Fibroblast of lung (primary cell): Measurements from ENCODE around the gene MKKS. TPM values are rescaled to one million over a fixed set of nuclear protein-coding genes. Genes with fewer than 3 reads are reported as not detected.

ENCODE experiments used
- DNase-seq, 2 donors: peaks; one replicate each; pipeline versions ENCODE4 v3.0.0 to v3.0.0-alpha.2; 2010; ENCODE audit warnings: low read depth in 2 of 2
- H2AFZ ChIP-seq: 2 replicates; pipeline ENCODE4 v1.5.1; 2012; ENCODE audit warnings: low read length, control low read depth, inconsistent platforms
- H3K27ac ChIP-seq: 2 replicates; pipeline ENCODE4 v1.5.1; 2011; ENCODE audit warnings: low read length, control low read depth; ENCODE audit not compliant: insufficient read depth
- H3K27me3 ChIP-seq: 2 replicates; pipeline ENCODE4 v1.5.1; 2011; ENCODE audit warnings: mild to moderate bottlenecking, low read length; ENCODE audit not compliant: control insufficient read depth, insufficient read depth
- H3K36me3 ChIP-seq: 2 replicates; pipeline ENCODE4 v1.5.1; 2011; ENCODE audit warnings: low read length; ENCODE audit not compliant: control insufficient read depth, insufficient read depth
- H3K4me1 ChIP-seq: 2 replicates; pipeline ENCODE4 v1.5.1; 2011; ENCODE audit warnings: low read length; ENCODE audit not compliant: control insufficient read depth, insufficient read depth; ENCODE audit errors: extremely low read depth
- H3K4me2 ChIP-seq: 2 replicates; pipeline ENCODE4 v1.5.1; 2011; ENCODE audit warnings: low read length, control low read depth; ENCODE audit not compliant: insufficient read depth; ENCODE audit errors: extremely low read depth
- H3K4me3 ChIP-seq, 4 experiments: fragments of 200-600 bp in 1 of 4; sonication (generic) in 1 of 4; replicated peaks in 1 of 4; 2 replicates each; pipeline ENCODE4 v1.5.1; 2011 to 2016; ENCODE audit warnings: low read length in 4 of 4, low read depth in 3 of 4, mild to moderate bottlenecking in 3 of 4, control low read depth in 2 of 4, inconsistent platforms in 1 of 4, mixed read lengths in 1 of 4; ENCODE audit not compliant: insufficient read depth in 1 of 4; ENCODE audit errors: control extremely low read depth in 1 of 4
- H3K79me2 ChIP-seq: 2 replicates; pipeline ENCODE4 v1.5.1; 2012; ENCODE audit warnings: mild to moderate bottlenecking, low read length, inconsistent platforms; ENCODE audit not compliant: control insufficient read depth, insufficient read depth
- H3K9ac ChIP-seq: 2 replicates; pipeline ENCODE4 v1.5.1; 2011; ENCODE audit warnings: mild to moderate bottlenecking, low read length, control low read depth; ENCODE audit not compliant: insufficient read depth
- H3K9me3 ChIP-seq: 2 replicates; pipeline ENCODE4 v1.5.1; 2012; ENCODE audit warnings: low read depth, low read length; ENCODE audit not compliant: control insufficient read depth, insufficient read depth
- H4K20me1 ChIP-seq: 2 replicates; pipeline ENCODE4 v1.5.1; 2011; ENCODE audit warnings: low read length; ENCODE audit not compliant: control insufficient read depth, insufficient read depth; ENCODE audit errors: extremely low read depth
- CTCF ChIP-seq, 2 donors: IDR thresholded peaks in 1 of 2; conservative IDR thresholded peaks in 1 of 2; 1 replicate in 1 of 2; 2 replicates in 1 of 2; pipeline ENCODE4 v1.5.1; 2011 to 2012; ENCODE audit warnings: low read length in 2 of 2, control low read depth in 1 of 2, inconsistent platforms in 1 of 2, low read depth in 1 of 2, mild to moderate bottlenecking in 1 of 2
- EZH2 ChIP-seq: IDR thresholded peaks from 2 replicates; pipeline ENCODE4 v1.5.1; 2012; ENCODE audit warnings: low read length, control low read depth, mild to moderate bottlenecking; ENCODE audit errors: missing control alignments
- polyA plus RNA-seq, 2 donors: library from polyadenylated mRNA; depleted of rRNA in 1 of 2; stranded (reverse) in 1 of 2; unstranded in 1 of 2; fragments of >200 nt; gene quantifications; 2 replicates each; pipeline ENCODE4 v1.2.1, GENCODE V29; 2011 to 2012; ENCODE audit warnings: missing spikeins in 1 of 2
- total RNA-seq: library from RNA; depleted of rRNA; stranded (reverse); fragments of >200 nt; gene quantifications from 2 replicates; pipeline ENCODE4 v1.2.1, GENCODE V29; 2014

MKKS gene
- total and polyA plus RNA-seq, 2 donors (not counting 1 experiment from before 2014, with no cell fraction given), result 6.4 to 13.1 TPM

DNA sequence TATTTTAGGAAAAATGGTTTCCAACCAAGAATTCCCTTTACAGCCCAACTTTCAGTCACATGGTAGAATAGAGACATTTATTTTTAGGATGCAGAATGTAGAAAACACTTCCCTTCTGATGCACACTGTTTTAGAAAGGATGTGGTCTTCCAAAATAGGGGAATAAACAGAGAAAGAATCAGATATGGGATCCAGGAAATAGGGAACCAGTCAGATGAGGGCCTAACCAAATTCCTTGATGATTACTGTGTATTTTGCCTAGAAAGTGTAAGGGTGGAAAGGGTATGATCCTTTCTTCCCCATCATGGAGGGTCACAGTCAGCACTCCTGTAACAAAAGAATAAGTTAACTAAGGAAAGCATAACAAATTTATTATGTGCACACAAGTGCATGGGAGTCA lies 28.5 kb upstream of the MKKS start:
- H3K27me3 ChIP-seq, result no peaks in the 10 kb centered on the region
- H3K4me2 ChIP-seq, result no peak overlapping the region
- H2AFZ ChIP-seq, result no peak overlapping the region
- H3K27ac ChIP-seq, result no peak overlapping the region
- H3K9me3 ChIP-seq, result no peaks in the 10 kb centered on the region
- H4K20me1 ChIP-seq, result no peaks in the 10 kb centered on the region
- H3K9ac ChIP-seq, result no peak overlapping the region
- no peak for DNase-seq
- no peaks in the 10 kb centered on the region for H3K79me2 ChIP-seq
- no peak overlapping the region for H3K4me3 ChIP-seq
- no peak for TF ChIP-seq EZH2
- TF ChIP-seq CTCF (conservative IDR thresholded peaks at IDR 0.05 in 1 of 2, IDR thresholded peaks at IDR 0.05 in 1 of 2; ENCODE audit: low read depth in 1 of 2, low read length in 2 of 2), result no peak
- H3K36me3 ChIP-seq, result no peaks in the 10 kb centered on the region
- H3K4me1 ChIP-seq, result no peaks in the 10 kb centered on the region

GRCh38 chr20:10461495-10461894 lies 27.5 kb upstream of the MKKS start:
- Histone ChIP-seq H3K27ac (no peak overlapping the region), H3K9me3 (no peaks in the 10 kb centered on the region), H4K20me1 (no peaks in the 10 kb centered on the region), H3K79me2 (no peaks in the 10 kb centered on the region), H2AFZ (no peak overlapping the region), H3K9ac (no peak overlapping the region), H3K4me1 (no peaks in the 10 kb centered on the region), H3K4me2 (no peak overlapping the region), H3K36me3 (no peaks in the 10 kb centered on the region), H3K4me3 (no peak overlapping the region), H3K27me3 (no peaks in the 10 kb centered on the region)
- no peak for DNase-seq
- TF ChIP-seq EZH2 (no peak), CTCF (conservative IDR thresholded peaks at IDR 0.05 in 1 of 2, IDR thresholded peaks at IDR 0.05 in 1 of 2; ENCODE audit: low read depth in 1 of 2, low read length in 2 of 2) (no peak)

DNA sequence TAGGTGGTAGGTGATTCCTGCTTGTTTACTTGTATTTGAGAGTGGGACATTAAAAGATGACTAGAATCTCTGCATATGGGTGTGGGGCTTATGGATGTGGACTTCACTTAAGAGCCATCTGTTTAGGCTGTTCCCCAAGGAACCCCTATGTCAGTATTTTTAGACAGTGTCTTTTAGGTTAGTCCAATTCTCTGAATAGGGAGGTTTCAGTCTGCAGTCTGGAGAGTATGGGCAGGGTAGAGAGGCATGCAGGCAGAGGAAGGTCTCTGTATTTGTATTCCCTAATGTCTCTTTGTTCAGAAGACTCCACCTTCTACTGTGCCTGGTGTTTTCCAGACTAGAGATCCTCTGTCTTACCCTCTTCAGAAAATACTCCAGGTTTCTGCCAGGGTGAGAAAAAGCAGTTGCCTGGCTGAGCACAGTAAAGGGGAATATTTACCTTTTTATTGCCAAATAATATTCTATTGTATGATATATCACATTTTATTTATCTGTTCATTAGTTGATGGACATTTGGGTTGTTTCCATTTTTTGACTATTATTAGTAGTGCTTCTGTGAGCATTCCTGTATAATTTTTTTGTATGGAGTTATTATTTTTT lies 20.2 kb upstream of the MKKS start:
- TF ChIP-seq EZH2 (no peak), CTCF (conservative IDR thresholded peaks at IDR 0.05 in 1 of 2, IDR thresholded peaks at IDR 0.05 in 1 of 2; ENCODE audit: low read depth in 1 of 2, low read length in 2 of 2) (no peak)
- no peak overlapping the region for H3K27ac ChIP-seq
- no peaks in the 10 kb centered on the region for H3K9me3 ChIP-seq

More for the DNA sequence above, 20.2 kb upstream of the MKKS start:
- no peaks in the 10 kb centered on the region for H4K20me1 ChIP-seq
- no peaks in the 10 kb centered on the region for H3K79me2 ChIP-seq
- no peaks in the 10 kb centered on the region for H3K4me1 ChIP-seq
- H3K36me3 ChIP-seq, result no peaks in the 10 kb centered on the region
- DNase-seq, result no peak
- H3K27me3 ChIP-seq, result no peaks in the 10 kb centered on the region
- H3K4me2 ChIP-seq, result no peak overlapping the region
- H2AFZ ChIP-seq, result no peak overlapping the region
- H3K4me3 ChIP-seq, result no peak overlapping the region
- no peak overlapping the region for H3K9ac ChIP-seq
